Glomerular endothelial cell (primary cell): ENCODE measurements around the gene ZDHHC9. TPM values are rescaled to one million over a fixed set of nuclear protein-coding genes. Genes with fewer than 3 reads are reported as not detected.

Experiments used
- DNase-seq: peaks from one replicate; pipeline ENCODE4 v3.0.0-alpha.2; 2011; ENCODE audit warnings: low read depth, low spot score; ENCODE audit errors: extremely low read depth
- total RNA-seq: library from RNA; depleted of rRNA; stranded (reverse); fragments of >200 nt; gene quantifications from 2 replicates; pipeline ENCODE4 v1.2.3, GENCODE V29; 2015

The ZDHHC9 gene
- total RNA-seq, 1 donor from 2014 or later: 42.5 TPM

DNA sequence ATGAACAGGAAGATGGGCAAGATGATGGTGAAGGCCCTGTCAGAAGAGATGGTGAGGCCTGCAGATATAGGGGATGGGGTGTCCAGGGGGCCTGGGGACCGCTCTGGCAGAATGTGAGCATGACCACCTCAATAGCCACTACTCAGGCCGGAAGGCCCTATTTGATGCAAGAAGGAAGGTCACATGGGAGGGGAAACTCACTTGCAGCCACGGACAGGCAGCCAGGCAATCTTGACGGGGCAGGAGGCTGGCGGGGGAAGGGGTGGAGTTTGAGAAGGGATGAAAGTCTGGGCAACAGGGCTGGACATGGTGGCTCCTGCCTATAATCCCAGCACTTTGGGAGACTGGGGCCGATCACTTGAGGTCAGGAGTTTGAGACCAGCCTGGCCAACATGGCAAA lies 55.2 kb downstream of the ZDHHC9 start:
- no peak for DNase-seq

GRCh38 chrX:129787336-129788055 lies 56.2 kb downstream of the ZDHHC9 start:
- no peak for DNase-seq

GRCh38 chrX:129786210-129786651 lies 57.5 kb downstream of the ZDHHC9 start:
- DNase-seq: no peak

- no peak for DNase-seq
Observed at GRCh38 chrX:129785160-129785947, 58.3 kb downstream of the ZDHHC9 start.

DNA sequence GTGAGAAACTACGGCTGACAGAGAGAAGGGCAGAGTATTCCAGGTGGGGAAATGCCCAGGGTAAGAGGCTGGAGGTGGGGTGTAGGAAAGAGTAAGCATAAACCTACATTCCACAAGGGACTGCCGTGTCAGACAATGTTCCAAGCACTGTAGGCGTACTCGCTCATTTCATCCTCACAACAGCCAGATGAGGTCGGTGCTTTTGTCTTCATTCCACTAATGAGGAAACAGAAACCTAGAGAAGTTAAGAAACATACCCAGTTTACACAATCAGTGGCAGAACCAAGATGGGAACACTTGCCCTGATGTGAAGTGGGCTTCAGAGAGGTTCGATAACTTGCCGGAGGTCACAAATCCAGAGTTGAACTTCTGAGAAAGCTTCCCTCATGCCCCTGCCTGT lies 59.3 kb downstream of the ZDHHC9 start:
- DNase-seq: no peak

DNA sequence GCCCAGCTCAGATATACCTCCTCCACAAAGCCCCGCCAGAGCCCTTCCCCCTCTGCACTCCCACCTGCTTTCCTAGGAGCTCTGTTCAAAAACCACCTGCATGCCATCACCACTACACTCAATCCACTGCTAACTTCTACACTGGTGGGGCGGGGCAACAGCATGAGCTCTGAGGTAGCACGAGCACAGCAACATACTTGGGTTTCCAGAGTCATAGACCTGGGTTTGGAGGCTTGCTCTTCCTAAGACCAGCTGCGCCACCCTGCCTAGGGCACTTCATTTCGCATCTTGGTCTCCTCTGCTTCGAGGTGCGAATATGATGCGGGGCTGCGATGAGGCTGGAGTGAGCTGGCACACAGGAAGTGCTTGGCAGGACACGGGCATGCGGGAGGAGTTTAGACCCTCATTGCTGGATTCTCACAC lies 60.4 kb downstream of the ZDHHC9 start:
- DNase-seq: no peak

DNA sequence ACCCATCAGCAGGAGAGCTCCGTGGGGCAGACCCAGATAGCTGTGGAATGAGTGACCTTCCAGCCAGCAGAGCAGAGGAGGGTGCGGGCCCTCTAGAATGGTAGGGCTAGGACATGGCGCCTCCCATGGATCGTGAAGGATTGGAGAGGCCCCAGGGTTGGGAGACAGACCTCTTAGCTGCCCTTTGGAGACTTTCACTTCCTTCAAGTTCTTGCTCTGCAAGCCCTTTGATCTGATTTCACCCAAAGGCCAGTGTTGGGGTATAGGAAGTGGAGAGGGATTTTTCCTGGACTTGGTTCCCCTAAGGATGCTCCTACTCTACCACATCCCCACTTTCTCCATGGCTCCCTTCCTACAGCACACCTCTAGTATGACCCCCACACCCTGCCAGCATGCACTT lies 61.0 kb downstream of the ZDHHC9 start:
- no peak for DNase-seq

DNA sequence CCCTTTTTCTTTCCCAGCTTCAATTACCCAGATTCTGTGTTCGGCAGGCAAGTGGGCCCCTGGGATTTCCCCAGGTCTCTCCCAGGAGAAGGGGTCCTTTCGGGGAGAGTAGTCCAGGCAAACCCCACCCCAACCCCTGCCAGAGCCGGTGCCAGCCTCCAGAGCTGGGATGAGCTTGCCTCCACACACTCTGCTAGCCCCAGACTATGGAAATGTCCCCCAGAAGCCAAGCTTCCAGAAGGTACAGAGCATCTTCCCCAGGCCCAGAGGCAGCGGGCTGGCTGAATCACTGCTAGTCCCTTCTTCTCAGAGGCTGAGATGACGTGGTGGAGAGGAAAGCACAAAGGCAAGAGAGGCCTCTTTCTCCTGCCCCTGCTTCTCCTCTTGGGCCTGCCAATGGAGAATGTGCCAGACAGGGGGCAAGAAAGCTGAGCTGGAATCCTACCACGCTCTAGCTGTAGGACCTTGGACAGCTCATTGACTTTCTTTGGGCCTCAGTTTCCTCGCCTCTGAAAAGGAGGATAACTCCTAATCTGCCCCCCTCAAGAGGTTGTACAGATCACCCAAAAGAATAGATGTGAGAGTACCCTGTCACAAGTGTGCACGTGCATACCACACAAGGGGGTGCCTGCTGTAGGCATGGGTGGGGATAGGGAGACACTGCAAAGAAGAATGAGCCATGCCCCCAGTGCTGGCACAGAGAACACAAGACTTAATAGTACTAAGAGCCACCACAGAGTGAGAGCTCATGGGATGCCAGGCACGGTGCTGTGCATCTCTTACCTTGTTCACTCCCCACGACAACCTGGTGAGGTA lies 61.8 kb downstream of the ZDHHC9 start:
- no peak for DNase-seq

DNA sequence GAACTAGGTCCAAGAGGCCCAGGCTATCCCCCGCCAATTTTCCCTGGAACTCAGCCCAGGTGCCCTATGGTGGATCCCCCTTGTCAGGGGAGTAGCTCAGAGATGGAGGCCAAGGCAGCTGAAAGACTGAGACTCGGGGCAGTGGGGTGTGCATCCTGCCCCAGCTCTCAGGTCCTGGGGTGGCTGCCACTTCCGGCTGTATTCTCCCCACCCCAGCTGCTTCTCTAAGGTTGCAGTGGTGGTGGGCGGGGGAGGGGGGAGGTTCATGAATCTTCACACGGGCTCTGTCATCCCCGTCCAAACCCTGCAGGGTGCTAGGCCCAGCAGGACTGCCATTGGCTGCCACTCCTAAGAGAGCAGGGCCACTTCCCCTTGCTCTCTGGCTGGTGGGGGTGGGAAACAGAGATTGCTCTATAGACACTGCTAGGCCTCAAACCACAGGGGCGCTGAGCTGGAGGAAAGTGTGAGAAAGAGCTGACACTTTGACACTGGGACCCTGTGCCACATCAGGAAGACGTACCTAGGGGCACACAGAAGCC lies 62.5 kb downstream of the ZDHHC9 start:
- no peak for DNase-seq

DNA sequence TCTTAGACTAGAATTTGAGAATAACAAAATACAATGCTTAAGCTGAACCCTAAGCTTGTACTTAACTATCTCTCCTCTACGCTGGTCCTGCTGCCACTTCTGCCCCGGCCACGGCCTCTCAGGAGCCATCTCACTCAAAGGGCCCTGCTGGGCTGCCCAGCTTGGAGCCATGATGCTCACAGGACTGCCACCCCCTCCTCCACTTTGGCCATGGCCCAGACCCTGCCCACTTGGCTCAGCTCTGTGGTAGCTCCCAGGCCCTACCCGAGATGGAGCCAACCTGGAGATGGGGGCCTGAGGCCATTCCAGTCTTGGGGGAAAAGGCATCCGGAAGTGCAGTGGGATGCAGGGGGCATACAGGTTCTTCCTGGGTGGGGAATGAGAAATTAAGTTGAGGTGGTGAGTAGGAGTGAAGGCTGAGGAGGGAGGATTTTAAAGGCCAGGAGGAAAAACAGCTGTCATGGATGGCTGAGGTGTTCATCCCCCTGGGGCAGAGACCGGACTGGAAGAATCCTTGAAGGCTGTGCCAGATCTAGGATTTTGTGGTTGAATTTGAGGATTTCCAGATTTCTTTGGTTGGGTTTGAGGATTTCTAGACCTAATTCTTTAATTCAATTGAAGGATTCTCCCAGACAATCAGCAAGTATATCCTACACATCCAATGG lies 63.1 kb downstream of the ZDHHC9 start:
- DNase-seq: no peak

- DNase-seq: no peak
Observed at GRCh38 chrX:129779747-129780146, 63.9 kb downstream of the ZDHHC9 start, which contains the start of gene SASH3. TSS of gene SASH3 (plus strand) at chrX:129779949. CDS start at chrX:129780098, 149 bp downstream.

- no peak for DNase-seq
Observed at GRCh38 chrX:129779086-129779672, 64.5 kb downstream of the ZDHHC9 start.

- DNase-seq: no peak
Observed at GRCh38 chrX:129777218-129778030, 66.3 kb downstream of the ZDHHC9 start.

DNA sequence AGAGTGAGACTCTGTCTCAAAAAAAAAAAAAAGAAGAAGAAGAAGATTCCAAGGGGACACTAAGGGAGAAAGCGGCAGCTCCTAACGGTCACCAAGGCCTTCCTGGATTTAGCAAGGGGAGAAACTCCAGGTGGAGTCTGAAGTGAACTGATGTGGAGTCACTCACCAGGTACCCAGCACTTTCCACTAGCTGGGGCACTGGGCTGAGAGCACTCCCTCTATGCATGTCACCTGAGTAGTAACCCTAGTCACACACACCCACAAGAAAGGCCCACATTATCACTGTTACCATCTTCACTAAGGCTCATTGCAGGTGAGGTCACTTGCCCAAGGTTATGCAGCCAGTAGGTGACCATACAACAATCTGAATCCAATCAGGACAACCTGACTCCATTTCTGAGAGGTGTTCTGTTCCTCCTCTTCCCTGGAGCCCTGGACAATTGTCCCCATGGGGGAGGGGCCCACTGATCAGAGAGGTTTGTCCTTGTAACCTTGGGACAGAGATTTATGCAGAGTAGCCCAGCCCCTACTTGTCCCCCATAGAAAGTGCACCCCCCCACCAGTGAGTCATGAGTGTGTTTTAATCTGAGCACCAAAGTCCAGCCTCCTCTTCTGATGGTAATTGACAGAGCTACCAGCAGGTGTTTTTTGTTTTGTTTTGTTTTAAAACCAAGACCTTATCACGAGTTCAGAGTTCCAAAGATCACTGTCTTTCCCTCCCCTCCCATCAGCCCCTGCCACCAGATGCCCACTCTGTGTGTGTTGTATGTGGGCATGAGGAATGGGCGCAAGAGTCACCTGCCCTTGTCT lies 69.8 kb downstream of the ZDHHC9 start:
- no peak for DNase-seq

GRCh38 chrX:129772796-129773431 lies 70.8 kb downstream of the ZDHHC9 start:
- no peak for DNase-seq

DNA sequence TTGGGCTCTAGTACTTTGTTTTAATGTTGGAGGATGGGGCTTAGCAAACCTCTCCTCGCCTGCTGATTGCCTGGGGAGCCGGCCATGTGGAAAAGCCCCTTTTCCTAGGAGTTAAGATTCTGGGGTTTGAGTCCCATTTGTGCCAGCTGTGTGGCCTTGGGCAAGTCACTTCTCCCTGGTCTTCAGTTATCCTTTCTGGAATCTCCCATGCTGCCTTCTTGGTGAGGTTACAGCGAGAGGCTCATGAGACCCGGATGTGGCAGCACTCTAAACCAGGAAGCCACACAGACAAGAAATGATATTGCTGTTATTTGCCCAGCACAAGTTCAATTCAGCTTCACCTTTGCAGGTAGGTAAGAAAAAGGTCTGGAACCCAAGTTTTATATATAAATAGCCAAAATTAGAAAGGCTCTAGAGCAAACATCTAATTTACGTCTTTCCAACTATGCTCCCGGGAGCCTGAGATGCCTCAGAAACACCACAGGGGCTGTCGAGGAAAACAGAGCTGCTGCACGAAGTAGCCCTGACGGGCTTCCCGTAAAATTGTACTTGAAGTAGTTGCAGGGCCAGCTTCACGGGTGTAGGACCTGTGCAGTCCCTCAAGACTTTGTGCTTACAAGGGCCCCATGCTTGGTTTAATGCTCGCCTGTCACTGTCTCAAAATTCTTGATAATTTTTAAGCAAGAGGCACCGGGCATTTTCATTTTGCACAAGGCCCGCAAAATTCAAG lies 72.3 kb downstream of the ZDHHC9 start:
- no peak for DNase-seq

GRCh38 chrX:129769467-129770154 lies 74.1 kb downstream of the ZDHHC9 start:
- no peak for DNase-seq
